ENCODE measurements around the gene POLN. TPM values are rescaled to one million over a fixed set of nuclear protein-coding genes. Genes with fewer than 3 reads are reported as not detected.

POLN gene
- total RNA-seq, 2 experiments from 2014 or later = 2.1 to 2.3 TPM

DNA sequence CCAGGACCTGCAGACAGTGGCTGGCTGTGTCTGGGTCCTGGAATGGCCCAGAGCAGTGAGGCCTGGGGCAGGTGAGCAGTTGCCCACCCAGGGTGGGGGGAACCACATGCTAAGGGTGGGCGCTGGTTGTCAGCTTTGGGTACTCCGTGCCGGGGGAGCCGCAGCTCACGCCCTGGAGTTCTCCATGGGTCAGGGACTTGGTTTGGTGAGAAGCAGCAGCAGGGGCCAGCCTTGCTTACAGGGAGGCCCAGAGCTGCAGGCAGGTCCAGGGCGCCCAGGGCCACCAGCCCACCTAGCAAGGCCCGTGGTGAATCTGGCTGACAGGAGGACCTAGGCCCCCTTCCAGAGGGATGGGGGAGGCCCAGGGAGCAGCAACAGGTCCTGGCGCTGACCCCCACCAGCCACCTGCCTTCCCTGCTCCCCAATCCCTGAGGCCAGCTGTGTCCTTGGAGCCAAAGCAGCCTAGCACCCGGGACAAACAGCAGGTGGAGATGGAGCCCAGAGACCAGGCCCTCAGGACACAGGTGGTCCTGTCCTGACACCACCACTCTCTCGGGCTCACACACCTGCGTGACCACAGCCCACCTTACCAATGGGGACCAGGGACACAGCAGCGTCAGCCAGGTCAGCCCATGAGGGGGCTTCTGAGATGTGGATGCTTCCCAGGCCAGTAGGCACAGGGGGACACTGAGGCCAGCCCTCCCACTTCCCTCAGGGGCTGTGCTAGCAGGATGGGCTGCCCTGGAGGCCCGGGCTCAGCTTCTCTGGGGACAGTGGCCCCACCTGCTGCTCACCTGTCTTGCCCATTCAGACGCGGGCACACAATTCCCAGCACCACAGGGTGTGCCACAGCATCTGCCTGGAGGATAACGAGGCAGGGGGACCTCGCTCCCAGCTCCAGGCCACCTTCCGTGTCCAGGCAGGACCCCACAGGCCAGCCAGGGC, 16.4 kb upstream of the POLN start:
- no peaks in the 10 kb centered on the region for H3K4me1 Mint-ChIP-seq (ENCODE audit: low read depth)
- no peaks in the 10 kb centered on the region for H3K27me3 Mint-ChIP-seq
- H3K9me3 Mint-ChIP-seq = no peaks in the 10 kb centered on the region
- ChIA-PET CTCF (no interaction called here), POLR2A (interaction anchor here (1.2 to 2.1 kb wide), 2 partner anchors 16 to 23 kb away, joined by 4 to 13 read pairs; partner anchors contain the start of genes HAUS3 and POLN)
- H3K36me3 Mint-ChIP-seq (ENCODE audit: low read depth) = peaks cover 25% of the 10 kb centered on the region
- TF ChIP-seq, protein P1, sequence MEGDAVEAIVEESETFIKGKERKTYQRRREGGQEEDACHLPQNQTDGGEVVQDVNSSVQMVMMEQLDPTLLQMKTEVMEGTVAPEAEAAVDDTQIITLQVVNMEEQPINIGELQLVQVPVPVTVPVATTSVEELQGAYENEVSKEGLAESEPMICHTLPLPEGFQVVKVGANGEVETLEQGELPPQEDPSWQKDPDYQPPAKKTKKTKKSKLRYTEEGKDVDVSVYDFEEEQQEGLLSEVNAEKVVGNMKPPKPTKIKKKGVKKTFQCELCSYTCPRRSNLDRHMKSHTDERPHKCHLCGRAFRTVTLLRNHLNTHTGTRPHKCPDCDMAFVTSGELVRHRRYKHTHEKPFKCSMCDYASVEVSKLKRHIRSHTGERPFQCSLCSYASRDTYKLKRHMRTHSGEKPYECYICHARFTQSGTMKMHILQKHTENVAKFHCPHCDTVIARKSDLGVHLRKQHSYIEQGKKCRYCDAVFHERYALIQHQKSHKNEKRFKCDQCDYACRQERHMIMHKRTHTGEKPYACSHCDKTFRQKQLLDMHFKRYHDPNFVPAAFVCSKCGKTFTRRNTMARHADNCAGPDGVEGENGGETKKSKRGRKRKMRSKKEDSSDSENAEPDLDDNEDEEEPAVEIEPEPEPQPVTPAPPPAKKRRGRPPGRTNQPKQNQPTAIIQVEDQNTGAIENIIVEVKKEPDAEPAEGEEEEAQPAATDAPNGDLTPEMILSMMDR (IDR thresholded peaks at IDR 0.05) = no peak
- Histone ChIP-seq H3K27me3 (ENCODE audit: control insufficient read depth in 1 of 2, insufficient read depth in 2 of 2, low read length in 2 of 2) (no peaks in the 10 kb centered on the region), H3K4me1 (ENCODE audit: insufficient read depth, low read length) (peaks cover 51% of the 10 kb centered on the region), H3K27ac (ENCODE audit: low read depth in 1 of 2, low read length in 2 of 2) (no peak overlapping the region), H3K9me3 (ENCODE audit: control insufficient read depth in 1 of 2, insufficient read depth in 1 of 2, low read length in 2 of 2) (no peaks in the 10 kb centered on the region), H3K4me3 (ENCODE audit: low read length) (no peak overlapping the region), H3K36me3 (ENCODE audit: insufficient read depth, low read length) (peaks cover 50% of the 10 kb centered on the region)
- no peak for ATAC-seq (ENCODE audit: poor library complexity)
- H3K27ac Mint-ChIP-seq = peak overlapping the region; percentile 27
- peak overlapping the region; percentile 15 for H3K4me3 Mint-ChIP-seq
- intact Hi-C loops (cut with DNase I, micrococcal nuclease) = loop anchor here in 1 of 2 experiments (1.0 kb wide), 1 partner anchor 38 kb away; no protein-coding TSS in a partner anchor
- peak in 3 of 14 experiments; percentile 2 to 4 (median 2) for DNase-seq

DNA sequence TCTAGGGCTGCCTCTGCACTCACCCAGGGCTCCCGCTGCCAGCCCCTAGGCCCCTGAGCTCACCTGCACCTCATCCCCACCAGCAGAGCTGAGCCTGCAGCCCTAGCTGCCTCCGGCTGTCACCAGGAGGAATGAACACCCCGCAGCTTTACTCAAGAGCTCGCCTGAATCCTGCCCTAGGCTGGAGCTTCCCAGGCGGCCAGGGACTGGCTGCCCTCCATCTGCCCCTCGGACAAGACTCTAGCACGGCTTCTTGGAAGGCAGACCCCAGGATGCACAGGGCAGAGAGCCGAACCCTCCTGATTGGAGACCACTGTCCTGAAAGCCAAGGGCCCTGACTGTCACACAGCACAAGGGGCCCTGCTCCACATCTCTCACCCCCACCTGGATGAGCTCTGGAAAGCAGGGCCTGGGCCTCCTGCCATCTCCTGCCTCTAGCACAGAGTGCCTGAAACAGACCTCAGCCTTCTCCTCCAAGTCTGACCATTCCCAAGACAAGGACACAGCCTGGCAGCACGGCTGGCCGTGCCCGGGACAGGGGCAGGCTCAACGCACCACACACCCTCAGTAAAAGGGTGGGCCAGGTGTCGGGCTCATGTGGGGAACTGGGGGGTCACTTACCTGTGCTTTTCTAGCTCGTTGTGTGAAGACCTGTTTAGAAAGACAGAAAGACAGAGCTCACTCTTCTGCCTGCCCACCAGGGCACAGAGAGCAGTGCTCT, 15.6 kb upstream of the POLN start:
- Histone ChIP-seq H3K27ac (ENCODE audit: low read depth in 1 of 2, low read length in 2 of 2) (no peak overlapping the region), H3K36me3 (ENCODE audit: insufficient read depth, low read length) (peaks cover 55% of the 10 kb centered on the region), H3K9me3 (ENCODE audit: control insufficient read depth in 1 of 2, insufficient read depth in 1 of 2, low read length in 2 of 2) (no peaks in the 10 kb centered on the region), H3K4me3 (ENCODE audit: low read length) (no peak overlapping the region), H3K4me1 (ENCODE audit: insufficient read depth, low read length) (peaks cover 43% of the 10 kb centered on the region), H3K27me3 (ENCODE audit: control insufficient read depth in 1 of 2, insufficient read depth in 2 of 2, low read length in 2 of 2) (no peaks in the 10 kb centered on the region)
- peaks cover 31% of the 10 kb centered on the region for H3K36me3 Mint-ChIP-seq (ENCODE audit: low read depth)
- peak overlapping the region; percentile 20 for H3K4me3 Mint-ChIP-seq
- no peaks in the 10 kb centered on the region for H3K9me3 Mint-ChIP-seq
- peak overlapping the region; percentile 51 for H3K27ac Mint-ChIP-seq
- ChIA-PET CTCF (no interaction called here), POLR2A (interaction anchor here (2.1 kb wide), 1 partner anchor 16 kb away, joined by 13 read pairs; the partner anchor contains the start of genes HAUS3 and POLN)
- H3K4me1 Mint-ChIP-seq (ENCODE audit: low read depth) = no peaks in the 10 kb centered on the region
- peak in 3 of 14 experiments; percentile 0 to 4 (median 1) for DNase-seq
- intact Hi-C loops (cut with DNase I, micrococcal nuclease) = no loop called here
- TF ChIP-seq, protein P1 (IDR thresholded peaks at IDR 0.05) = no peak
- ATAC-seq (ENCODE audit: poor library complexity) = no peak
- no peaks in the 10 kb centered on the region for H3K27me3 Mint-ChIP-seq

DNA sequence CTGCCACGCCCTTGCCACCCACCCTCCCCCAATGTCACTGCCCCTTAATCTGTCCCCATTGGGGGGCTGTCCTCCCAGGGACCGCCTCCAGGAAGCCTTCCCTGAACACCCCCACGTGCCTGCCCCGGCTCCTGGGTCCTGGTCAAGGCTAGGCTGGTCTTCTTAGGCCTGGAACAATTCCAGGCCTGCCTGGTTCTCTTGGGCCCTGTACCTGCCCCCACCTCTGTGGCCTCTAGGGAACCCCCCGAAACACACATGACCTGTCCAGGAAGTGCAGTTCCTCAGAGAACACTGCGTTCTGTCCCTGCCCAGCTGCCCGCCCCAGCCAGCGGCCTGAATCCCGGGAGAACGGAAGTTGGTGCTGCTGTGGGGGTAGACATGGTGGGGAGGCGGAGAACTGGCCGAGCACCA, 14.9 kb upstream of the POLN start:
- ChIA-PET POLR2A (no interaction called here), CTCF (no interaction called here)
- Histone ChIP-seq H3K9me3 (ENCODE audit: control insufficient read depth in 1 of 2, insufficient read depth in 1 of 2, low read length in 2 of 2) (no peaks in the 10 kb centered on the region), H3K27me3 (ENCODE audit: control insufficient read depth in 1 of 2, insufficient read depth in 2 of 2, low read length in 2 of 2) (no peaks in the 10 kb centered on the region), H3K36me3 (ENCODE audit: insufficient read depth, low read length) (peaks cover 61% of the 10 kb centered on the region), H3K4me1 (ENCODE audit: insufficient read depth, low read length) (peaks cover 42% of the 10 kb centered on the region), H3K4me3 (ENCODE audit: low read length) (no peak overlapping the region), H3K27ac (ENCODE audit: low read depth in 1 of 2, low read length in 2 of 2) (no peak overlapping the region)
- ATAC-seq (ENCODE audit: poor library complexity) = no peak
- Mint-ChIP-seq H3K9me3 (no peaks in the 10 kb centered on the region), H3K4me3 (peak overlapping the region; percentile 20), H3K27me3 (no peaks in the 10 kb centered on the region), H3K4me1 (ENCODE audit: low read depth) (no peaks in the 10 kb centered on the region), H3K27ac (peak overlapping the region; percentile 51), H3K36me3 (ENCODE audit: low read depth) (peaks cover 32% of the 10 kb centered on the region)
- intact Hi-C loops (cut with DNase I, micrococcal nuclease) = no loop called here
- TF ChIP-seq, protein P1 (IDR thresholded peaks at IDR 0.05) = no peak
- DNase-seq = peak in 2 of 14 experiments; percentile 0 to 5
